Neuronal stem cell (in vitro differentiated cells): Measurements from ENCODE around the gene ADAMTSL4.

Source experiments
- DNase-seq: peaks from one replicate; pipeline ENCODE4 v3.0.0-alpha.2; 2013; ENCODE audit warnings: low spot score
- H2AFZ ChIP-seq: one replicate; pipeline ENCODE4 v1.6.1; 2013; ENCODE audit warnings: mild to moderate bottlenecking, low read length, inconsistent platforms
- H2AK5ac ChIP-seq: 2 replicates; pipeline ENCODE4 v1.6.1; 2013; ENCODE audit warnings: low read depth, mild to moderate bottlenecking, inconsistent platforms, low read length, moderate library complexity, mixed read lengths
- H2BK120ac ChIP-seq: 2 replicates; pipeline ENCODE4 v1.6.1; 2013; ENCODE audit warnings: low read depth, mild to moderate bottlenecking, inconsistent platforms, low read length, moderate library complexity, mixed read lengths
- H2BK12ac ChIP-seq: one replicate; pipeline ENCODE4 v1.6.1; 2013; ENCODE audit warnings: low read length, inconsistent platforms
- H2BK15ac ChIP-seq: 2 replicates; pipeline ENCODE4 v1.6.1; 2013; ENCODE audit warnings: mild to moderate bottlenecking, low read length, inconsistent platforms, mixed read lengths
- H2BK5ac ChIP-seq: one replicate; pipeline ENCODE4 v1.6.1; 2013; ENCODE audit warnings: inconsistent platforms, mild to moderate bottlenecking, low read length, moderate library complexity
- H3K14ac ChIP-seq: one replicate; pipeline ENCODE4 v1.6.1; 2013; ENCODE audit warnings: low read length, inconsistent platforms
- H3K18ac ChIP-seq: 2 replicates; pipeline ENCODE4 v1.6.1; 2013; ENCODE audit warnings: low read length, inconsistent platforms
- H3K23ac ChIP-seq: 2 replicates; pipeline ENCODE4 v1.6.1; 2013; ENCODE audit warnings: low read depth, mild to moderate bottlenecking, mixed read lengths, low read length, inconsistent platforms; ENCODE audit not compliant: poor library complexity
- H3K27ac ChIP-seq: replicated peaks from 3 replicates; pipeline ENCODE4 v1.5.1; 2013; ENCODE audit warnings: low read length, inconsistent platforms
- H3K27me3 ChIP-seq, 3 experiments: 2 replicates each; pipeline ENCODE4 v1.6.1; 2013; ENCODE audit warnings: low read length in 3 of 3, mild to moderate bottlenecking in 2 of 3, inconsistent platforms in 1 of 3, low read depth in 1 of 3, mixed read lengths in 1 of 3, moderate library complexity in 1 of 3; ENCODE audit not compliant: control insufficient read depth in 3 of 3, insufficient read depth in 3 of 3
- H3K36me3 ChIP-seq, 2 donors: replicated peaks in 1 of 2; 2 replicates each; pipeline ENCODE4 v1.6.1; 2013; ENCODE audit warnings: low read length in 2 of 2; ENCODE audit not compliant: control insufficient read depth in 2 of 2, insufficient read depth in 2 of 2
- H3K4ac ChIP-seq: 2 replicates; pipeline ENCODE4 v1.6.1; 2013; ENCODE audit warnings: inconsistent platforms, mild to moderate bottlenecking, low read length, moderate library complexity
- H3K4me1 ChIP-seq, 2 donors: 1 replicate in 1 of 2; 2 replicates in 1 of 2; pipeline ENCODE4 v1.6.1; 2013; ENCODE audit warnings: low read length in 2 of 2, low read depth in 1 of 2; ENCODE audit not compliant: control insufficient read depth in 2 of 2, insufficient read depth in 1 of 2
- H3K4me2 ChIP-seq: one replicate; pipeline ENCODE4 v1.6.1; 2013; ENCODE audit warnings: mild to moderate bottlenecking, low read length, inconsistent platforms; ENCODE audit not compliant: insufficient read depth, poor library complexity, severe bottlenecking
- H3K4me3 ChIP-seq, 2 donors: 2 replicates each; pipeline ENCODE4 v1.5.1; 2013; ENCODE audit warnings: low read length in 2 of 2, mild to moderate bottlenecking in 2 of 2, inconsistent platforms in 1 of 2, moderate library complexity in 1 of 2
- H3K79me1 ChIP-seq: one replicate; pipeline ENCODE4 v1.6.1; 2013; ENCODE audit warnings: low read depth, mild to moderate bottlenecking, inconsistent platforms, low read length, moderate library complexity
- H3K9ac ChIP-seq: one replicate; pipeline ENCODE4 v1.6.1; 2013; ENCODE audit warnings: mild to moderate bottlenecking, low read depth, low read length, inconsistent platforms; ENCODE audit not compliant: poor library complexity
- H3K9me3 ChIP-seq, 2 donors: replicated peaks in 1 of 2; 2 replicates each; pipeline versions ENCODE3 to v1.6.1; 2013; ENCODE audit warnings: low read length in 2 of 2, mild to moderate bottlenecking in 2 of 2, inconsistent platforms in 1 of 2, low read depth in 1 of 2, mixed read lengths in 1 of 2, moderate library complexity in 1 of 2; ENCODE audit not compliant: control insufficient read depth in 2 of 2, insufficient read depth in 1 of 2
- H4K8ac ChIP-seq: one replicate; pipeline ENCODE4 v1.6.1; 2013; ENCODE audit warnings: low read depth, mild to moderate bottlenecking, inconsistent platforms, low read length, moderate library complexity
- H4K91ac ChIP-seq: one replicate; pipeline ENCODE4 v1.6.1; 2013; ENCODE audit warnings: low read length, low read depth, mild to moderate bottlenecking, inconsistent platforms; ENCODE audit not compliant: poor library complexity
- WGBS, 2 donors: extraction: QIAGEN DNeasy Blood & Tissue Kit; methylation state at CpG; one replicate each; pipeline ENCODE4 v1.1.7; 2013; ENCODE audit warnings: missing lambda C conversion rate in 2 of 2, mixed read lengths in 1 of 2; ENCODE audit not compliant: insufficient read length in 2 of 2, insufficient replicate concordance in 1 of 2; ENCODE audit errors: extremely low coverage in 2 of 2; 5-methylcytosine and 5-hydroxymethylcytosine counted together

Gene ADAMTSL4

DNA sequence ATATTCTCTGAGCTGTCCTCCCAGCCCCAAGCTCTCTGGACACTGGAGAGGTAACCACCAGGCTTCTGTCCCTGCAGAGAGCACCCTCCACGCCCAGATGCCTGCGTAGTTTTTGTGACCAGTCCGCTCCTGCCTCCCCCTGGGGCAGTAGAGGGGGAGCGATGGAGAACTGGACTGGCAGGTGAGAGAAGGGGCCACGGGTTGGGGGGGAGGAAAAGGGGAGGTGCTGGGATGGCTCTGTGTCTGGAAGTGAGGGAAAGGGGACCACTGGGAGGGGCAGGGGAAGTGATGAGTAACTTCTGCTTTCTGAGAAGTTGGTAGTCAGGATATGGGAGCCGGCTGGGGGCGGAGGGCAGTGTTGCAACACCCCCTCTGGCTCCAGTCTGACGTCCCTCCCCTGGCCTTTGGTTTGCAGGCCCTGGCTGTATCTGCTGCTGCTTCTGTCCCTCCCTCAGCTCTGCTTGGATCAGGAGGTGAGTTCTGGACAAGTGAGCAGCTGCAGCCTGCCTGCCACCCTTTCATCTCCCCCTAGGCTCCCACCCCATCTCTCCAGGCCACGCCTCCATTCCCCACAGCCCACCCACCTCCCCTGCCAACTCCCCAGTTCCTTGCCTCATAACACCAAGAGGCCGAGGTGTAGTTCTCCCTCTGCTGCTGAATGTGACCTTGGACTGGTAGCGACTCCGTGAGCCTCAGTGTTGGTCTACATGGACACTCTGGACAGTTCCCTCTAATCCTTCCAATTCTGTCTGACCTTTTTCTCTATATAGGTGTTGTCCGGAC, 3.1 kb downstream of the ADAMTSL4 start:
- Histone ChIP-seq H3K9me3 (peaks cover 0 to 2% of the 10 kb centered on the region in 2 donors), H4K91ac (no peak overlapping the region), H2AK5ac (no peak overlapping the region), H3K36me3 (peaks cover 0 to 4% of the 10 kb centered on the region in 2 donors), H2BK5ac (peak overlapping the region; percentile 10), H2BK12ac (no peak overlapping the region), H3K27ac (no peak overlapping the region), H3K4ac (peak overlapping the region; percentile 4), H2BK15ac (no peak overlapping the region), H3K4me3 (no peak overlapping the region), H4K8ac (no peak overlapping the region), H3K79me1 (peaks cover 5% of the 10 kb centered on the region), H3K27me3 (peaks cover 0 to 18% (median 0%) of the 10 kb centered on the region in 3 experiments), H3K9ac (no peak overlapping the region), H3K18ac (peak overlapping the region; percentile 15), H3K23ac (peak overlapping the region; percentile 38), H2AFZ (no peak overlapping the region), H3K14ac (peak overlapping the region; percentile 11), H2BK120ac (no peak overlapping the region), H3K4me1 (peaks cover 12 to 16% of the 10 kb centered on the region in 2 donors), H3K4me2 (no peak overlapping the region)
- no CpG with 5 or more reads among the region's 13 CpGs for WGBS, 2 donors
- no peak for DNase-seq

- no peak overlapping the region for H2BK15ac ChIP-seq
- peaks cover 3 to 4% of the 10 kb centered on the region in 2 donors for H3K36me3 ChIP-seq
- H3K27ac ChIP-seq = no peak overlapping the region
- H2BK12ac ChIP-seq = no peak overlapping the region
- H3K23ac ChIP-seq = no peak overlapping the region
- no peak for DNase-seq
- H2BK120ac ChIP-seq = no peak overlapping the region
- H3K4me3 ChIP-seq = no peak overlapping the region
- H3K79me1 ChIP-seq = peaks cover 5% of the 10 kb centered on the region
- WGBS, 2 donors = no CpG with 5 or more reads among the region's 12 CpGs
- H2BK5ac ChIP-seq = no peak overlapping the region
- H3K27me3 ChIP-seq = peaks cover 0 to 18% (median 0%) of the 10 kb centered on the region in 3 experiments
- no peak overlapping the region for H3K18ac ChIP-seq
- no peak overlapping the region for H4K8ac ChIP-seq
- H3K4me1 ChIP-seq = peaks cover 12 to 16% of the 10 kb centered on the region in 2 donors
- no peak overlapping the region for H3K9ac ChIP-seq
- H3K14ac ChIP-seq = no peak overlapping the region
- no peak overlapping the region for H2AFZ ChIP-seq
- H2AK5ac ChIP-seq = no peak overlapping the region
- H3K4ac ChIP-seq = no peak overlapping the region
- H4K91ac ChIP-seq = no peak overlapping the region
- no peak overlapping the region for H3K4me2 ChIP-seq
- H3K9me3 ChIP-seq = peaks cover 0 to 2% of the 10 kb centered on the region in 2 donors
Measured at GRCh38 chr1:150552911-150553289, 3.7 kb downstream of the ADAMTSL4 start.

GRCh38 chr1:150553392-150554085, 4.3 kb downstream of the ADAMTSL4 start:
- Histone ChIP-seq H2BK15ac (no peak overlapping the region), H2AK5ac (peak overlapping the region; percentile 46), H2BK12ac (no peak overlapping the region), H2AFZ (no peak overlapping the region), H4K91ac (no peak overlapping the region), H3K9ac (no peak overlapping the region), H3K4ac (no peak overlapping the region), H3K79me1 (peaks cover 5% of the 10 kb centered on the region), H2BK5ac (no peak overlapping the region), H3K14ac (no peak overlapping the region), H3K36me3 (peaks cover 3 to 4% of the 10 kb centered on the region in 2 donors), H3K23ac (peak overlapping the region; percentile 43), H3K4me2 (no peak overlapping the region), H3K4me1 (peaks cover 12 to 16% of the 10 kb centered on the region in 2 donors), H3K27me3 (peaks cover 0 to 15% (median 0%) of the 10 kb centered on the region in 3 experiments), H3K18ac (peak overlapping the region; percentile 55), H2BK120ac (no peak overlapping the region), H4K8ac (no peak overlapping the region), H3K4me3 (no peak overlapping the region), H3K27ac (no peak overlapping the region), H3K9me3 (peaks cover 0 to 2% of the 10 kb centered on the region in 2 donors)
- whole genome bisulfite sequencing, 2 donors = no CpG with 5 or more reads among the region's 23 CpGs
- no peak for DNase-seq

- DNase-seq = no peak
- H2BK120ac ChIP-seq = no peak overlapping the region
- no peak overlapping the region for H3K4me2 ChIP-seq
- H4K91ac ChIP-seq = no peak overlapping the region
- H3K4ac ChIP-seq = no peak overlapping the region
- no peak overlapping the region for H2BK15ac ChIP-seq
- no peak overlapping the region for H2BK5ac ChIP-seq
- H3K9me3 ChIP-seq = peaks cover 0 to 2% of the 10 kb centered on the region in 2 donors
- H4K8ac ChIP-seq = no peak overlapping the region
- H3K27me3 ChIP-seq = peaks cover 0 to 10% (median 0%) of the 10 kb centered on the region in 3 experiments
- no peak overlapping the region for H3K9ac ChIP-seq
- H2BK12ac ChIP-seq = no peak overlapping the region
- H3K36me3 ChIP-seq = peaks cover 3 to 4% of the 10 kb centered on the region in 2 donors
- H3K18ac ChIP-seq = no peak overlapping the region
- H2AK5ac ChIP-seq = peak overlapping the region; percentile 56
- WGBS, 2 donors = no CpG with 5 or more reads among the region's 8 CpGs
- H3K27ac ChIP-seq = no peak overlapping the region
- peaks cover 11 to 16% of the 10 kb centered on the region in 2 donors for H3K4me1 ChIP-seq
- no peak overlapping the region for H2AFZ ChIP-seq
- no peak overlapping the region for H3K4me3 ChIP-seq
- H3K23ac ChIP-seq = peak overlapping the region; percentile 77
- H3K79me1 ChIP-seq = peaks cover 5% of the 10 kb centered on the region
- no peak overlapping the region for H3K14ac ChIP-seq
Measured at GRCh38 chr1:150554086-150554452, 4.9 kb downstream of the ADAMTSL4 start.
